Stimulated activated CD4-positive, alpha-beta T cell treated with anti-CD3 and anti-CD28 coated beads, Interleukin-12 subunit alpha, Interleukin-12 subunit beta, amount 100 ng/mL, for 24 hours (primary cell): Measurements from ENCODE around the gene ZFR.
A peak's percentile ranks its signal among the peaks of the same experiment; 100 is the strongest.

Experiments
- DNase-seq, 2 experiments: peaks; one replicate each; pipeline ENCODE4 v3.0.0-alpha.2; 2020; ENCODE audit warnings: low read depth in 2 of 2

ZFR gene

GRCh38 chr5:32444431-32445286 lies at the start of gene ZFR:
Gene ZFR, minus strand, starts transcription at chr5:32444740. Its CDS starts 82 bp downstream, at chr5:32444658.
- peak; percentile 86 to 87 for DNase-seq

DNA sequence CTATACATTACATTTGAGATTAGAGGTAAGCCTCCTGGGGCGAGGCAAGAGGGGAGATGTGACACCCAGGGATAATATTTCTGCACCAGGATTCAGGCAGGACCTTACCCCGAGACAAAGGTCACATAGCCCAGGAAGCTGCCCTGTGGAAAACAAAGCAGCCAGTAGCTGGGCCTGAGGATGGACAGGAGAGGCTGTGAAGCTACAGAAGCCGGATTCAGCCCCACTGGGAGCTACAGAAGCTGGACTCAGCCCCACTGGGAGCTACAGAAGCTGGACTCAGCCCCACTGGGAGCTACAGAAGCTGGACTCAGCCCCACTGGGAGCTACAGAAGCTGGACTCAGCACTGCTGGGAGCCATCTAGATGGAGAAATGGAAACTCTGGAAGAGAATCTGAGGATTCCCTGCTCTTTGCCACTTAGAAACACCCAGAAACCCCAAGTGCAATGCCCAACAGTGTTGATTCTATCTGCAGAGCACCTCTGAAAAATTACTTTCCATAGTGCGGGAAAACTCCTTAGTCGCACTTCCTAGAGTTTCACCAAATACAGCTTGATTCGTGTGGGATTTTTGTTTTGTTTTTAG lies 46.5 kb upstream of the ZFR start:
- no peak for DNase-seq

- DNase-seq: peak; percentile 32 to 69
These were observed 45.4 kb upstream of the ZFR start for GRCh38 chr5:32489791-32490562.

DNA sequence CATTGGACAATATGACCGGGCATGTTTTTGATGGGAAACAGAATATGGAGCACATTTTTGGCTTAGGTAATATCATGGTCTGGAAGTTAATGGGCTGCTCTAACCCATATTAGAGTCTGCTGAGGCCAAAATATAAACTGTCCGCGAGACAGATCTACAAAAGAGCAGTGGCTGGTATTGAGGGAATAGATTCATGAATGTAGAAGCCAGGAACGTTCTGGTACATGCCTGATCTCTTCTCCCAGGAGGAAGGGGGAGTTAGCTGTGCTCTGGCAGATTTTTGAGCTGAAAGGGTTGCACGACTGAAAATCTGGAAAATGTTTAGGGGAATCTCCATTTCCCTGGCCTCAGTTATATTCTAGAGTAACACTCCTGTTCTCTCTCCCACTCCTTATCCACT lies 42.9 kb upstream of the ZFR start:
- DNase-seq: no peak

- no peak for DNase-seq
These were observed 42.5 kb upstream of the ZFR start for GRCh38 chr5:32487008-32487407.

DNA sequence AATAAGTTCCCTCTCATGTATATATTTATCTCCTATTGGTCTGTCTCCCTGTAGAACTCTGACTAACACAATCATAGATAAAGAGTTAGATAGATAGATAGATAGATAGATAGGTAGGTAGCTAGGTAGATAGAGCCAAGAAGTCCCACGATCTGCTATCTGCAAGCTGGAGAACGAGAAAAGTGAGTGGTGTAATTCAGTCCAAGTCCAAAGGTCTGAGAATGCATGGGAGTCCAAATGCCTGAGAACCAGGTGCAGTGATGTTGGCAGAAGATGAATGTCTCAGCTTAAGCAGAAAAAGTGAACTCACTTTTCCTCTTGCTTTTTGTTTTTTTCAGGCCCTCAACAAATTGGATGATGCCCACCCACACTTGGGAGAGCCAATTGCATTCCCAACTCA lies 37.7 kb upstream of the ZFR start:
- no peak for DNase-seq

DNA sequence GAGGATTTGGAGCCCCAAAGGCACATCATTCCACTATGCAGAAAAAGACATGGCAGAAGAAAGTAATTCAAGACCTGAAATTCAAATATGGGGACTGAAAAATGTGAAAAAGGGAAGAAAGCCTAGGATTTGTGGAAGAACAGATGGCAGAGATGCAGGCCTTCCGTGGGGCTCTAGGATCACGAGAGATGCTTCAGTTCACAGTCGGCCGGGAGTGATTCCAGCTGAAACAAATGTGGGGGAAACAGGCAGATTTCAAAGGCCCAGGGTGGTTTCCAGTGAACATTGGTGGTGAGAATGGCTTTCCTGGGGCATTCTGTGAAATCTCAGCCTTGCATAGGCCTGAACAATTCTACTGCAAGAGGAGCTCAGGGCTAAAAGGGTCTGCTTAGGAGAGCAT lies 34.6 kb upstream of the ZFR start:
- no peak for DNase-seq

- DNase-seq: no peak
These were observed 32.4 kb upstream of the ZFR start for GRCh38 chr5:32476891-32477290.

GRCh38 chr5:32475334-32476097 lies 31.0 kb upstream of the ZFR start:
- DNase-seq: no peak

DNA sequence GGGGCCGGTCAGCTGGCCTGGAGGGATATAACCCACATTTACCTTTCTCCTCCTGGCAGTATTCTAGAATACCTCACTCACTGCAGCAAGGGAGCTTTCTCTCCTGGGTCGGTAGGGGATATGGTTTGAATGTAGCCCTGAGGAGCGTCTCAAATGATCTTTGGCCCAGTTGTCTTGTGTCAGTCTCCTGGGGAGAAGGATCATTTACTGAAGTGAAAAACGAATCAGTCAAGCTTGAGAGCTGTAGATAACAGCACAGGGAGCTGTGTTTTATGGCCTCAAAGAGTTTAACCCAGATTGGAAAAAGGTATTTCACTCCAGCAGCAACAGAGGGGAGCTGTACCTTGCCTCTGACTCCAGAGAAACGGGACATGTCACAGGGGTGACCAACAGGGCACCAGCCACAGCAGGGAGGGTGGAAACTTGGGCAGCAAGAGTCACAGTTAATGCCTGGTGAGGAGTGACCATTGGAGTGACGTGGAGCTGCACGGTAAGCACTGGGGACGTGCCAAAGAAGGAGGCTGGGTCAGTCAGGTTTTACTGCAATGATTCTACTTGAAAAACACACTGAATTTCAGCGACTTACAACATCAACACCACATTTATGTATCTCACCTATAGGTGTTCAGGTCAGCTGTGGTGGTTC lies 29.8 kb upstream of the ZFR start:
- no peak for DNase-seq

DNA sequence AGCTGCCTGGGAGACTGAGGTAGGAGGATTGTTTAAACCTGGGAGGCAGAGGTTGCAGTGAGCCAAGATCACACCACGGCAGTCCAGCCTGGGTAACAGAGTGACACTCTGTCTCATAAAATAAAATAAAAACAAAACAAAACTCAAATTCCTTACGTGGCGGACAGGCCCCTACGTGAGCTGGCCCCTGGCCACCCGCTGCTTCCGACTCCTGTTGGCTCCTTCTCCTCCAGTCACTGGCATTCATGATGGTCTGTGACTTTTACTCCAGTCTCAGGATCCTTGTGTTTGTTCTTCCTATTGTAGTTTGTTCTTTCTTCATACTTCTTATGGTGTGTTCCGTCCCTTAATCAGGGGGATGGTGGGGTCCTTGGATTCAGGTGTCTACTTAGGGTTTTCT lies 28.5 kb upstream of the ZFR start:
- DNase-seq: no peak

DNA sequence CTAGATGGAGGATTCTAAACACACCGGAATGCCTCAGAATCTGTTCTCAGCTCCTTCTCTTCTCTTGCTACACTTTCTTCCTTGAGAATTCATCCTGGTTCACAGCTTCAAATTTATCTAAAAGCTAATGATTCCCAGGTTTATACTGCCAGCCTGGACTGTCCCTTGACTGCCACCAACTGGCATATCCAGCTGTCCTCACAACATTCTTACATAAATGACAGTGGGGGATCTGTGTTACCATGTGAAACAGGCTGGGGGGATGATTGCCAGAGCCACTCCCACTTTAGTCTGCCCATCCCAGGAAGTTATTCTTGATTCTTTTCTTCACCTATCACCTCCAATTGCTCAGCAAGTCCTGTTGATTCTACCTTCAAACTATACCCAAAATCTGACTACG lies 27.2 kb upstream of the ZFR start:
- no peak for DNase-seq

DNA sequence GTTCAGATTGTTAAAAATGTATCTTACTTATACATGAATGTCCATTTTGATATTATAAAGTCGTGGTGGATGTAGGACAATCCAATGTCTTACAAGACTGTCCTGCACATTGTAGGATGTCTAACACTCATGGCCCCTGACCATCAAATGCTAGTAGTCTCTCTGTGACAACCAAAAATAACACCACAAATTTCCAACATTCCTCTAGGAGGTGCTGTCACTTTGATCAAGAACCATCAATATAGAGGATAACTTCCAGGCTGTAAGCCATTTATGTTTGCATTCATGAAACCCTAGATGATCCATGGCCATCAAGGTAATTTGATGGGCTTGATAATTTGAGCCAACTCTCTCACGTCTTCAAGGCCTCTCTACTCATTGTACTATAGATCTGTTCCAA lies 20.5 kb upstream of the ZFR start:
- no peak for DNase-seq

GRCh38 chr5:32462618-32463017 lies 18.1 kb upstream of the ZFR start:
- DNase-seq: peak; percentile 21 to 32

GRCh38 chr5:32461441-32462120 lies 17.0 kb upstream of the ZFR start:
- no peak for DNase-seq

DNA sequence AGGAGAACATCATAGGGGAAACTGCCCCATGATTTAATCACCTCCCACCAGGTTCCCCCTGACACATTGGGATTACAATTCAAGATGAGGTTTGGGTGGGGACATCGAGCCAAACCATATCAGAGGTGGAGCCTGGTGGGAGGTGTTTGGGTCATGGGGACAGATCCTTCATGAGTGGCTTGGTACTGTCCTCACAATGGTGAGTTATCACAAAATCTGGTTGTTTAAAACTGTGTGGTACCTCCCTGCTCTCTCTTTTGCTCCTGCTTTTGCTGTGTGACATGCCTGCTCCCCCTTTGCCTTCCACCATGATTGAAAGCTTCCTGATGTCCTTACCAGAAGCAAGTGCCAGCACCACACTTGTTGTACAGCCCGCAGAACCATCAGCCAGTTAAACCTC lies 16.2 kb upstream of the ZFR start:
- no peak for DNase-seq

- DNase-seq: no peak
These were observed 14.4 kb upstream of the ZFR start for GRCh38 chr5:32458880-32459495.

- DNase-seq: no peak
These were observed 10.8 kb upstream of the ZFR start for GRCh38 chr5:32455311-32455710.

DNA sequence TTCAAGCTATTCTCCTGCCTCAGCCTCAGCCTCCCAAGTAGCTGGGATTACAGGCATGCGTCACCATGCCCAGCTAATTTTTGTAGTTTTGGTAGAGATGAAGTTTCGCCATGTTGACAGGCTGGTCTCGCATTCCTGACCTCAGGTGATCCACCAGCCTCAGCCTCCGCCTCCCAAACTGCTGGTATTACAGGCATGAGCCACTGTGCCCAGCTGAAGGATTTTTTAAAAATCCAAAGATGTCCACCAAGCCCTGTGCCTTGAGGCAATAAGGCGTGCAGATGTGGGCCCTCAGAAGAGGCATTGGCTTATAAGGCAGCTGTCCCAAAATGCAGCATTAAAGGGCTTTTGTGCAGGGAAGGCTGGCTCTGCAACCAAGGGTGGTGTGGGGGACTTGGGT lies 10.3 kb upstream of the ZFR start:
- DNase-seq: no peak

DNA sequence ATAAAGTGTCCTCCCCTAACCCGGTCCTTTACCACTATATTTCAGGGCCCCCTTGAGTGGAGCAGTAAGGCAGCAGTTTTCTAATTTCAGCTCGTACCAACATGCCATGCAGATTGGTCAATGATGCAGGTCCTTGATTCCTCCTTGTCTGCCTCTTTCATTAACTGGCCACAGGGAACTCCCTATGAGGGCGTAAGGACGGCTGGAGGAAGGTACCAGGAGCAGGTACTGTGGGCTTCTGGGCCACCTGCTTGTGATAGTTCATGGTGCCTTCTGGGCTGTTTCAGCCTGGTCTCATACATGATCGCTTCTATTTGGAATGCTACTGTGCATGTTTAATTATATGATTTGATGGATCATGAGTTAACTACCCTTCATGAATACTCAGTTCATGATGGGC lies 9.4 kb upstream of the ZFR start:
- DNase-seq: no peak
